Nephron progenitor cell (in vitro differentiated cells): Measurements from ENCODE around the gene ITM2B.
A peak's percentile ranks its signal among the peaks of the same experiment; 100 is the strongest.

Experiments used
- DNase-seq: peaks from one replicate; pipeline ENCODE4 v3.0.0; 2021
- H3K27ac Mint-ChIP-seq: 2 replicates; pipeline ENCODE4 v1.8.0; 2021; ENCODE audit warnings: mild to moderate bottlenecking, moderate library complexity, mixed read lengths
- H3K27me3 Mint-ChIP-seq: 2 replicates; pipeline ENCODE4 v1.8.0; 2021; ENCODE audit warnings: mild to moderate bottlenecking, low read depth, mixed read lengths; ENCODE audit not compliant: poor library complexity
- H3K36me3 Mint-ChIP-seq: 2 replicates; pipeline ENCODE4 v1.8.0; 2021; ENCODE audit warnings: low read depth, mixed read lengths
- H3K4me1 Mint-ChIP-seq: 2 replicates; pipeline ENCODE4 v1.8.0; 2021; ENCODE audit warnings: mixed read lengths
- H3K4me3 Mint-ChIP-seq: 2 replicates; pipeline ENCODE4 v1.8.0; 2021; ENCODE audit warnings: mild to moderate bottlenecking, moderate library complexity, mixed read lengths
- H3K9me3 Mint-ChIP-seq: 2 replicates; pipeline ENCODE4 v1.8.0; 2021; ENCODE audit warnings: mild to moderate bottlenecking, moderate library complexity, mixed read lengths
- CTCF ChIP-seq: fragments of 200-600 bp; sonication (generic); IDR thresholded peaks from 2 replicates; pipeline ENCODE4 v1.5.0; 2021; ENCODE audit warnings: antibody characterized with exemption

ITM2B gene

DNA sequence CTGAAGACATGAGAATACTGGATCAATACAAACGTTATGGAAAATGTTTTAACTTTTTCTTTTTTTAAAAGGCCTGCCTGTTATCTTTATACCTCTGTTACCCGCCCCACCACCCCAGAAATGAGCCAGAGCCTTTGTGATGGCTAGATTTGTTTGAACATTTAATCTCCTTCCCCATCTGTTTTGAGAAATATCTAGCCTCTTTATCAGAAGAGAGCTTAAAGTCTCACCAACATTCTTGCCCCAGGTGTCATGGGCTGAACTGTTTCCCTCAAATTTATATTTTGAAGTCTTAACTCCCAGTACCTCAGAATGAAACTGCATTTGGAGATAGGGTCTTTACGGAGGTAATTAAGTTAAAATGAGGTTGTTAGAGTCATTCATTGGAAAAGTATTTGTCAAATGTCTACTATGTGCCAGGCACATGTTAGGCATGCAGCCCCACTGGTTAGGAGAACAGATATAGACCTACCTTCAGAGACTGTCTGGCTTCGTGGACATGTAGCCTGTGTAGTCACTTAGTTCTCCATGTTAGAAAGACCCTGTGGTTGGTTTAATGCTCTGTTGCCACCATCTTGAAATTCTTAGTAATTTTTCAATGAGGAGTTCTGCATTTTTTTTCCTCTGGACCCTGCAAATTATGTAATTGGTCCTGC is 64.3 kb downstream of the ITM2B start:
- no peak for TF ChIP-seq CTCF
- Mint-ChIP-seq H3K36me3 (peaks cover 4% of the 10 kb centered on the region), H3K9me3 (no peaks in the 10 kb centered on the region), H3K4me3 (no peak overlapping the region), H3K27me3 (peaks cover 7% of the 10 kb centered on the region), H3K27ac (no peak overlapping the region), H3K4me1 (peaks cover 3% of the 10 kb centered on the region)
- DNase-seq = no peak

GRCh38 chr13:48299591-48299990 is 66.6 kb downstream of the ITM2B start:
- no peak for TF ChIP-seq CTCF
- H3K9me3 Mint-ChIP-seq = no peaks in the 10 kb centered on the region
- DNase-seq = no peak
- H3K27me3 Mint-ChIP-seq = peaks cover 7% of the 10 kb centered on the region
- peaks cover 17% of the 10 kb centered on the region for H3K4me1 Mint-ChIP-seq
- H3K27ac Mint-ChIP-seq = no peak overlapping the region
- H3K36me3 Mint-ChIP-seq = peaks cover 4% of the 10 kb centered on the region
- H3K4me3 Mint-ChIP-seq = no peak overlapping the region

DNA sequence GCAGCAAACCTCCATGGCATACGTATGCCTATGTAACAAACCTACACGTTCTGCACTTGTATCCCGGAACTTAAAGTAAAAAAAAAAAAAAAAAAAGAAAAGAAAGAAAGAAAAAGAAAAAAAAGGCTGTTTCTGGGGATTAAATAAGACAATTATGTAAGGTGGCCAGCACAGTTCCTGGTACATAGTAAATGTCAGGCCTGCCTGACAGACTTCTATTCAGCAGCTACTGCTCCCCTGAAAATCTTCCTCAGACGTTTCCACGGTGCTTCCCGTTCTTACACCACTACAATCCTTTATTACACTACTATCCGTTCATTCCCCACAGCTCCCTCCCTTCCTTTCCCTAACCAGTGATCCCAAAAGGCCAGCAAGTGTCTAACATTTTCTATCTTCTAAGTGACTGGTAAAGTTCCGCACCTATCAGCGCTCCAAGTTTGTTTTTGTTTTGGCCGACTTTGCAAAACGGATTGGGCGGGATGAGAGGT is 69.9 kb downstream of the ITM2B start:
- no peak for DNase-seq
- TF ChIP-seq CTCF = no peak
- peaks cover 3% of the 10 kb centered on the region for H3K27me3 Mint-ChIP-seq
- H3K4me3 Mint-ChIP-seq = peak overlapping the region; percentile 90
- H3K4me1 Mint-ChIP-seq = peaks cover 23% of the 10 kb centered on the region
- peaks cover 12% of the 10 kb centered on the region for H3K36me3 Mint-ChIP-seq
- H3K9me3 Mint-ChIP-seq = no peaks in the 10 kb centered on the region
- H3K27ac Mint-ChIP-seq = peak overlapping the region; percentile 97

DNA sequence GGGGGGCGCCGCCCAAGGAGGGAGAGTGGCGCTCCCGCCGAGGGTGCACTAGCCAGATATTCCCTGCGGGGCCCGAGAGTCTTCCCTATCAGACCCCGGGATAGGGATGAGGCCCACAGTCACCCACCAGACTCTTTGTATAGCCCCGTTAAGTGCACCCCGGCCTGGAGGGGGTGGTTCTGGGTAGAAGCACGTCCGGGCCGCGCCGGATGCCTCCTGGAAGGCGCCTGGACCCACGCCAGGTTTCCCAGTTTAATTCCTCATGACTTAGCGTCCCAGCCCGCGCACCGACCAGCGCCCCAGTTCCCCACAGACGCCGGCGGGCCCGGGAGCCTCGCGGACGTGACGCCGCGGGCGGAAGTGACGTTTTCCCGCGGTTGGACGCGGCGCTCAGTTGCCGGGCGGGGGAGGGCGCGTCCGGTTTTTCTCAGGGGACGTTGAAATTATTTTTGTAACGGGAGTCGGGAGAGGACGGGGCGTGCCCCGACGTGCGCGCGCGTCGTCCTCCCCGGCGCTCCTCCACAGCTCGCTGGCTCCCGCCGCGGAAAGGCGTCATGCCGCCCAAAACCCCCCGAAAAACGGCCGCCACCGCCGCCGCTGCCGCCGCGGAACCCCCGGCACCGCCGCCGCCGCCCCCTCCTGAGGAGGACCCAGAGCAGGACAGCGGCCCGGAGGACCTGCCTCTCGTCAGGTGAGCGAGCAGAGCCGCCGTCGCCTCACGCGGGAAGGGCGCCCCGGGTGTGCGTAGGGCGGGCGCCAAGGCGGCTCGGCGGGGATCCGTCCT is 70.5 kb downstream of the ITM2B start, which contains the start of gene RB1:
Gene RB1 (plus strand): TSS at position 393 of the 784 bp plus-strand sequence. CDS start 162 bp downstream, at position 555.
- H3K36me3 Mint-ChIP-seq = peaks cover 15% of the 10 kb centered on the region
- peaks cover 3% of the 10 kb centered on the region for H3K27me3 Mint-ChIP-seq
- H3K27ac Mint-ChIP-seq = peak within 1 kb of the TSS; percentile 99
- TF ChIP-seq CTCF = no peak
- H3K9me3 Mint-ChIP-seq = no peaks in the 10 kb centered on the region
- peak; percentile 88 for DNase-seq
- peak within 1 kb of the TSS; percentile 90 for H3K4me3 Mint-ChIP-seq
- H3K4me1 Mint-ChIP-seq = peaks cover 23% of the 10 kb centered on the region

- Mint-ChIP-seq H3K4me3 (peak overlapping the region; percentile 90), H3K36me3 (peaks cover 15% of the 10 kb centered on the region), H3K27me3 (peaks cover 3% of the 10 kb centered on the region), H3K9me3 (no peaks in the 10 kb centered on the region), H3K4me1 (peaks cover 23% of the 10 kb centered on the region), H3K27ac (peak overlapping the region; percentile 99)
- DNase-seq = peak; percentile 31
- no peak for TF ChIP-seq CTCF
Measured at GRCh38 chr13:48304143-48304876, 71.3 kb downstream of the ITM2B start.
